Measurements from ENCODE around the gene RBM26. TPM values are rescaled to one million over a fixed set of nuclear protein-coding genes. Genes with fewer than 3 reads are reported as not detected.

Gene RBM26
- total RNA-seq, 1 experiment from 2014 or later, result 32.2 TPM

DNA sequence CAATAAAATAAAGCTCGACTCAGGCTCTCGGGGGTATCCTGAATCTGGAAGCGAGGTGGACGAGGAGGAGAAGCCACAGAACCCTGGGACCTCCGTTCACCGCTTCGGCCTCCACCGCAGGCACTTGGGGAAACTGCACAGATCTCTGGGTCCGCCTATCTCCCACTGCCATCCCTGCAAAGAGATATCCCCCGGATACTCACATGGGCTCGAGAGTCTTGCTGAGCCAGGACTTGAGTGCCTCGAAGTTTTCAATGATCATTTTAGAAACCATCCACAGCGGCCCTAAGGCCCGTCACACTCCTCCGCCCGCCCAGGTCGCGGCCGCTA is 589 bp downstream of the RBM26 start:
- H3K4me1 ChIP-seq (ENCODE audit: control insufficient read depth, insufficient read depth, low read length), result peaks cover 29% of the 10 kb centered on the region
- intact Hi-C loops (cut with micrococcal nuclease; ENCODE audit: unreplicated experiment), result no loop called here
- TF ChIP-seq, protein P1, sequence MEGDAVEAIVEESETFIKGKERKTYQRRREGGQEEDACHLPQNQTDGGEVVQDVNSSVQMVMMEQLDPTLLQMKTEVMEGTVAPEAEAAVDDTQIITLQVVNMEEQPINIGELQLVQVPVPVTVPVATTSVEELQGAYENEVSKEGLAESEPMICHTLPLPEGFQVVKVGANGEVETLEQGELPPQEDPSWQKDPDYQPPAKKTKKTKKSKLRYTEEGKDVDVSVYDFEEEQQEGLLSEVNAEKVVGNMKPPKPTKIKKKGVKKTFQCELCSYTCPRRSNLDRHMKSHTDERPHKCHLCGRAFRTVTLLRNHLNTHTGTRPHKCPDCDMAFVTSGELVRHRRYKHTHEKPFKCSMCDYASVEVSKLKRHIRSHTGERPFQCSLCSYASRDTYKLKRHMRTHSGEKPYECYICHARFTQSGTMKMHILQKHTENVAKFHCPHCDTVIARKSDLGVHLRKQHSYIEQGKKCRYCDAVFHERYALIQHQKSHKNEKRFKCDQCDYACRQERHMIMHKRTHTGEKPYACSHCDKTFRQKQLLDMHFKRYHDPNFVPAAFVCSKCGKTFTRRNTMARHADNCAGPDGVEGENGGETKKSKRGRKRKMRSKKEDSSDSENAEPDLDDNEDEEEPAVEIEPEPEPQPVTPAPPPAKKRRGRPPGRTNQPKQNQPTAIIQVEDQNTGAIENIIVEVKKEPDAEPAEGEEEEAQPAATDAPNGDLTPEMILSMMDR (IDR thresholded peaks at IDR 0.05), result no peak
- TF ChIP-seq TCF7L2 (IDR thresholded peaks at IDR 0.05; ENCODE audit: low read depth, low read length) (no peak), POLR2AphosphoS5 (IDR thresholded peaks at IDR 0.05; ENCODE audit: low read depth, low read length) (no peak), SIN3A (IDR thresholded peaks at IDR 0.05; ENCODE audit: borderline replicate concordance, insufficient read depth, low read depth, low read length) (no peak)
- TF ChIP-seq, protein P2, sequence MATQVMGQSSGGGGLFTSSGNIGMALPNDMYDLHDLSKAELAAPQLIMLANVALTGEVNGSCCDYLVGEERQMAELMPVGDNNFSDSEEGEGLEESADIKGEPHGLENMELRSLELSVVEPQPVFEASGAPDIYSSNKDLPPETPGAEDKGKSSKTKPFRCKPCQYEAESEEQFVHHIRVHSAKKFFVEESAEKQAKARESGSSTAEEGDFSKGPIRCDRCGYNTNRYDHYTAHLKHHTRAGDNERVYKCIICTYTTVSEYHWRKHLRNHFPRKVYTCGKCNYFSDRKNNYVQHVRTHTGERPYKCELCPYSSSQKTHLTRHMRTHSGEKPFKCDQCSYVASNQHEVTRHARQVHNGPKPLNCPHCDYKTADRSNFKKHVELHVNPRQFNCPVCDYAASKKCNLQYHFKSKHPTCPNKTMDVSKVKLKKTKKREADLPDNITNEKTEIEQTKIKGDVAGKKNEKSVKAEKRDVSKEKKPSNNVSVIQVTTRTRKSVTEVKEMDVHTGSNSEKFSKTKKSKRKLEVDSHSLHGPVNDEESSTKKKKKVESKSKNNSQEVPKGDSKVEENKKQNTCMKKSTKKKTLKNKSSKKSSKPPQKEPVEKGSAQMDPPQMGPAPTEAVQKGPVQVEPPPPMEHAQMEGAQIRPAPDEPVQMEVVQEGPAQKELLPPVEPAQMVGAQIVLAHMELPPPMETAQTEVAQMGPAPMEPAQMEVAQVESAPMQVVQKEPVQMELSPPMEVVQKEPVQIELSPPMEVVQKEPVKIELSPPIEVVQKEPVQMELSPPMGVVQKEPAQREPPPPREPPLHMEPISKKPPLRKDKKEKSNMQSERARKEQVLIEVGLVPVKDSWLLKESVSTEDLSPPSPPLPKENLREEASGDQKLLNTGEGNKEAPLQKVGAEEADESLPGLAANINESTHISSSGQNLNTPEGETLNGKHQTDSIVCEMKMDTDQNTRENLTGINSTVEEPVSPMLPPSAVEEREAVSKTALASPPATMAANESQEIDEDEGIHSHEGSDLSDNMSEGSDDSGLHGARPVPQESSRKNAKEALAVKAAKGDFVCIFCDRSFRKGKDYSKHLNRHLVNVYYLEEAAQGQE (IDR thresholded peaks at IDR 0.05; ENCODE audit: insufficient read depth in 1 of 2, low read depth in 2 of 2, low read length in 1 of 2), result no peak
- ATAC-seq, result peak; percentile 78
- no peaks in the 10 kb centered on the region for H3K27me3 ChIP-seq (ENCODE audit: control insufficient read depth, insufficient read depth, low read length)
- CTCF ChIA-PET, result no interaction called here
- peak overlapping the region; percentile 79 to 92 for H3K4me3 ChIP-seq (ENCODE audit: low read depth in 2 of 2, low read length in 2 of 2)
- peak overlapping the region; percentile 92 for H3K27ac ChIP-seq (ENCODE audit: low read length)
- no peaks in the 10 kb centered on the region for H3K9me3 ChIP-seq (ENCODE audit: control insufficient read depth, insufficient read depth, low read depth, low read length)
- BruUV-seq (replicated peaks), result no TSS peak
- peaks cover 11% of the 10 kb centered on the region for H3K36me3 ChIP-seq (ENCODE audit: control insufficient read depth, insufficient read depth, low read length)
- DNase-seq (ENCODE audit: low read depth, low spot score), result no peak
- in situ Hi-C loops (cut with HindIII; ENCODE audit: low pct_unique_long_range_greater_than_20kb, low sequenced_read_pairs), result no loop called here
- POLR2A ChIA-PET, result interaction anchor here (0.8 kb wide), 1 partner anchor 78 kb away, joined by 4 read pairs; no protein-coding TSS in a partner anchor

DNA sequence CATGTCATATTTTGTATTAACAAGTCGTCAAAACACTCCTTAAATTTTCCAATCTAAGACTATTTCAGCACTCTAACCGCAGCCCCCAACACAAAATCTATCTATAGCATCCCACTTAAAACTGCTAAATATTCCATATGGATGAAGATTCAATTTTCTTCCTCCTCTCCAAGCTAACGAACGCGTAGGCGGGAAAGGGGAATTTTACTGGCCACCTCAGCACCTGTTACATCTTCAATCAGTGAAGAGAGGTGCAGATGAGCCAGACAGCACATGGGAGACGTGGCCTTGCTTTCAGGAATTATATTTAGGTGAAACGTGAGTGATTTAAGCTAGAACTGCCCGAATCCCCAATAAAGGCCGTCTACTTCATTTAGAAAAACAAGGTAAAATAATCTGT is 1.1 kb downstream of the RBM26 start:
- POLR2A ChIA-PET, result no interaction called here
- H3K4me1 ChIP-seq (ENCODE audit: control insufficient read depth, insufficient read depth, low read length), result peaks cover 29% of the 10 kb centered on the region
- H3K9me3 ChIP-seq (ENCODE audit: control insufficient read depth, insufficient read depth, low read depth, low read length), result no peaks in the 10 kb centered on the region
- intact Hi-C loops (cut with micrococcal nuclease; ENCODE audit: unreplicated experiment), result no loop called here
- peak overlapping the region; percentile 79 to 92 for H3K4me3 ChIP-seq (ENCODE audit: low read depth in 2 of 2, low read length in 2 of 2)
- peaks cover 11% of the 10 kb centered on the region for H3K36me3 ChIP-seq (ENCODE audit: control insufficient read depth, insufficient read depth, low read length)
- ATAC-seq (no peak), DNase-seq (ENCODE audit: low read depth, low spot score) (no peak)
- no peak for TF ChIP-seq TCF7L2 (IDR thresholded peaks at IDR 0.05; ENCODE audit: low read depth, low read length)
- TF ChIP-seq, protein P2 (IDR thresholded peaks at IDR 0.05; ENCODE audit: insufficient read depth in 1 of 2, low read depth in 2 of 2, low read length in 1 of 2), result no peak
- TF ChIP-seq SIN3A (IDR thresholded peaks at IDR 0.05; ENCODE audit: borderline replicate concordance, insufficient read depth, low read depth, low read length), result no peak
- TF ChIP-seq, protein P1 (IDR thresholded peaks at IDR 0.05), result no peak
- TF ChIP-seq POLR2AphosphoS5 (IDR thresholded peaks at IDR 0.05; ENCODE audit: low read depth, low read length), result no peak
- BruUV-seq (replicated peaks), result no TSS peak
- peak overlapping the region; percentile 92 for H3K27ac ChIP-seq (ENCODE audit: low read length)
- no peaks in the 10 kb centered on the region for H3K27me3 ChIP-seq (ENCODE audit: control insufficient read depth, insufficient read depth, low read length)
- in situ Hi-C loops (cut with HindIII; ENCODE audit: low pct_unique_long_range_greater_than_20kb, low sequenced_read_pairs), result no loop called here
- CTCF ChIA-PET, result no interaction called here

All from Panc1 (cell line).